Globus pallidus (tissue), 1 donor: Measurements from ENCODE around the gene CLSTN3.
A peak's percentile ranks its signal among the peaks of the same experiment; 100 is the strongest.
"Not testable (repeated sequence)": the region's sequence is repeated elsewhere in the genome, so short reads cannot be mapped to it uniquely, and the experiment has no call there.

Experiments
- DNase-seq: peaks from one replicate; pipeline ENCODE4 v3.0.0-alpha.2; 2015; ENCODE audit warnings: low spot score

The CLSTN3 gene

GRCh38 chr12:7103837-7104584 lies 26.2 kb upstream of the CLSTN3 start:
- DNase-seq: no peak

DNA sequence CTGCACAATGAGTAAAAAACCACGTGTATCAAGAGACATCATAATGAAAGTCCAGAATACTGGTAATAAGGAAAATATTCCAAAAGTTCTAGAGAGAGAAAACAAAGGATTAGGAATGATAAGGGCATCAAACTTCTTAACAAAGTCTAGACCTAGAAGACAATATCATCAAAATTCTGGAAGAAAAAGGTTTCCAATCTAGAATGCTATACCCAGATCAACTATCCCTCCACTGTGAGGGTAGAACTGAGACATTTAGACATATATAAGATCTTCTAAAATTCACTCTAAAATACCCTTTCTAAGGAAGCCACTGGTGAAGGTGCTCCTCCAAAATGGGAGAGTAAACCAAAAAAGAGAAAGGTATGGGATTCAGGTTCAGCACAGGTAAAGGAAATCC lies 24.1 kb upstream of the CLSTN3 start:
- no peak for DNase-seq

DNA sequence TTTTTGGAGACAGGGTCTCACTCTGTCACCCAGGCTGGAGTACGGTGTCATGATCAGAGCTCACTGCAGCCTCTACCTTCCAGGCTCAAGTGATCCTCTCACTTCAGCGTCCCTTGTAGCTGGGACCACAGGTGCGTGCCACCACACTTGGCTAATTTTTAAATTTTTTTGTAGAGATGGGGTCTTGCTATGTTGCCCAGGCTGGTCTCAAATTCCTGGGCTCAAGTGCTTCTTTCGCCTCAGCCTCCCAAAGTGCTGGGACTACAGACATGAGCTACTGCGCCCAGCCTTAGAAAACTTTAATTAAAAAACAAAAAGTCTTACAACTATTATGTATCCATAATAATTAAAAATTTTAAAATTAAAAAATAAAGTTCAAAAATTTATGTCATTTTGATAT lies 23.0 kb upstream of the CLSTN3 start:
- not testable (repeated sequence) for DNase-seq

- DNase-seq: no peak
Measured at GRCh38 chr12:7107636-7108002, 22.6 kb upstream of the CLSTN3 start.

DNA sequence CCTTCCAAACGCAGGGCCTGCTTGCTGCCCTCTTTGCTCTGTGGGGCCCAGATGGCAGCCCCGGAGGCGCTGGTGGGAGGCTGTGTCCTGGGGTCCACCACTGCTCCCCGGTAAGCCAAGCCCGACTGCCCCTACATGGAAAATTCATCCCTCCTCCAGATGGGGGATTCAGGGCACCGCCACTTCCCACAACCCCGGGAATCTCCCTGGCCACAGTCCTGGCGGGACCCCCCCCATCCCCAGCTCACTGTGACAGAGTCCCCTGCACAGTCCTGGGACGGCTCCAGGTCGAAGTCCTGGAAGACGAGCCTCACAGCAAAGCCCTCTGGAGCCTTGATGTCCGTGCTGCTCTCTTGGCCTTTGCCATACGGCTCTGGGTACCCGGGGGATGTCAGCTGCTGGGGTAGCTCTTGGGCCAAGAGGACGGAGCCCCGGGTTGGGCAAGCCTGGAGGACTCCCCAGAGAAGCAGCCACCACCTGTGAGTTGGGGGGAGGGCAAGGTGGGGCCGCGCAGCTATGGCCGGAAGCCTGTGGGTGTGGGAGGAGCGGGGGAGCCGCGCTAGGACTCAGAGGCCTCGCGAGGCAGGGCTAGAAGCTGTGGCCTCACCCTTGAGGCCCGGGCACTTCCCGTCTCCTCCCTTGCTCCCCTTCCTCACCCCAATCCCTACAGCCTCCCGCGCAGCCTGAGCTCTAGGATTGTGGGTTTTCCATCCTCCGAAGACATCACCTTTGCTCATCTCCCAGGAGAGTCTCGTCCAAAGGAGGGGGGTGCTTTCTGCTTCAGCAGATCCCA lies 22.0 kb upstream of the CLSTN3 start:
- no peak for DNase-seq

- peak; percentile 46 for DNase-seq
Measured at GRCh38 chr12:7108796-7109571, 21.2 kb upstream of the CLSTN3 start, which contains the start of gene C1RL. Gene C1RL, minus strand, starts transcription at chr12:7109214. Its CDS starts 34 bp downstream, at chr12:7109180.

DNA sequence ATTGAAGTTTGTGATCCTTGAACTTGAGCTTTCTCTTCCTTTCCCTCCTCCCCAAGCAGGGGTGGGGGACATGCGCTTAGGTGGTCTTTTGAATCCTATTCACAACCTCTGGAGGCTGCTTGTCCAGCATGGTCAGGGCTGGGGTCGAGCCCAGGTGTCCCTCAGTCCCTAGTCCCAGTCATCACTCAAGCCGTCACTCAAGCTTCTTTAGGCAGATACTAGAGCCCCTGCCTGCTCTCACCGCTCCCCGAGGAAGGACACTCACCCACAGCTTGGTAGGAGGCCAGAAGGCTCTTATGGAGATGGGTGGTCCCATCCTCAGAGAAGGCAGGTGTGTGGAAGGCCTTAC lies 20.6 kb upstream of the CLSTN3 start:
- no peak for DNase-seq

- DNase-seq: no peak
Measured at GRCh38 chr12:7110661-7111060, 19.5 kb upstream of the CLSTN3 start.

DNA sequence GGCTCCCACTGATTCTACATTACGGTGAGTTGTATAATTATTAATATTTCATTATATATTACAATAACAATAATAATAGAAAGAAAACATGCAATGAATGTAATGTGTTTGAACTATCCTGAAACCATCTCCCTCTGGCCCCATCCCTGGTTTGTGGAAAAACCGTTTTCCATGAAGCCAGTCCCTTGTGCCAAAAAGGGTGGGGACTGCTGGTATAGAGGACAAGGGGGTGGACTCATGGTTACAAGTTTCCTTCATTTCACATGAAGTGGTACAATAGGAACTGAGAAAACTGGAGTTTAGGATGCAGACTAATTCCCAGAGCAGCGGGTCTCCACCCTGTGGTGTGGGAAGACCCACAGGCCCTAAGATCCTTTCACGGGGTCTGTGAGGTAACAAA lies 18.1 kb upstream of the CLSTN3 start:
- DNase-seq: no peak

DNA sequence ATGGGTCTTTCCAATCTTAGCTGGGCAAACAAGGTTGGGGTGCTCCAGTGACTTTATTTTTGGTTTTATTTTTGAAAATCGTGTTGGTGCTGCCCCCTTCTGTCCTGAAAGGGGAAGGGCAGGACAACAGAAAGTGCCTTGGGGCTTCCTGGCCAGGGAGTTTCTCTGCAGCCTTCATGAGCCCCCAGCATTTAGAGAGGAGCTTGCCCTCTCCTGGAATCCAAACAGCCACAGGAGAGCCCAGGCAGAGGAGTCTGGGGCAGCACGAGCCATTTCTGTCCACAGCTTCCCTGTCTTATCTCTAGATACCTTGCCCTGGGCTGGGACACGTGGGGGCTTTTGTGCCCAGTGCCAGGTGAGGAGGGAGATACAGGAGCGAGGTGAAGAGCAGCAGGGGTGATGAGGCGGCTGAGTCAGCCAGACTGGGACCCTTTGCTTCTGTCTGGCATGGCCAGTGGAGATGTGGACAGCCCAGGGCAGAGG lies 16.7 kb upstream of the CLSTN3 start:
- no peak for DNase-seq

- no peak for DNase-seq
Measured at GRCh38 chr12:7114008-7114407, 16.2 kb upstream of the CLSTN3 start.

GRCh38 chr12:7114851-7115250 lies 15.3 kb upstream of the CLSTN3 start:
- DNase-seq: no peak

DNA sequence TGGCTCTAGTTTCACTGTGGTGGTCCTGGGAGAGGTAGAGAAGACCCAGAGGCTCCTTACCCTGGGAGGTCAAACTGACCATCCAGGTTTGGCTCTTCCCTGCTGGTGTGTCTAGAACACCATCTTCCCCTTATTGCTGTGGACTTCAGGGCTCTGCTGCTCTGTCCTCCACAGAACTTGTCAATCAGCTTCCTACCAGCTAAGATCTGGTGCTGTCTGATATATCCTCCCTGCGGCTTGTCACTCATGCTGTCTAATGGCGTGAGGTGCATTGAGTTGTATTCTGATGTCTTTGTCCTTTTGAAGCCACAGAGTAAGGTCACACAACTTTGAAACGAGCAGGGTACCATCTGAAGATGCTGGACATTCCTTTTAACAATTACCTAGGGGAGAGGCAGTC lies 14.0 kb upstream of the CLSTN3 start:
- DNase-seq: no peak

DNA sequence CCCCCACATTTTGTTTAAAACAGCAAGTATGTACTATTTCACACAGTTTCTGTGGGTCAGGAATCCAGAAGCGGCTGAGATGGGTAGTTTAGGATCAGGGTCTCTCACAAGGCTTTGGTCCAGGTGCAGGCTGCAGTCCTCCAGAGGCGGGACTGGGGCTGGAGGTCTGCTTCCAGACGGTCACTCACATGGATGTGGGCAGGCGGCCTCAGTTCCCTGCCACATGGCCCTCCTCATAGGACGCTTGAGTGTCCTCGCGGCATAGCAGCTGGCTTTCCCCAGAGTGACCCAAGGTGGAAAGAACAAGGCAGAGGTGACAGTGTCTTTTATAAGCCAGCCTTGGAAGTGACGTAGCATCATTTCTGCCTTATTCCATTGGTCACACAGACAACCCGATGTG lies 13.3 kb upstream of the CLSTN3 start:
- no peak for DNase-seq

GRCh38 chr12:7117670-7118069 lies 12.5 kb upstream of the CLSTN3 start:
- DNase-seq: no peak

- DNase-seq: no peak
Measured at GRCh38 chr12:7118881-7119280, 11.3 kb upstream of the CLSTN3 start.

GRCh38 chr12:7120166-7120565 lies 10.0 kb upstream of the CLSTN3 start:
- DNase-seq: no peak

DNA sequence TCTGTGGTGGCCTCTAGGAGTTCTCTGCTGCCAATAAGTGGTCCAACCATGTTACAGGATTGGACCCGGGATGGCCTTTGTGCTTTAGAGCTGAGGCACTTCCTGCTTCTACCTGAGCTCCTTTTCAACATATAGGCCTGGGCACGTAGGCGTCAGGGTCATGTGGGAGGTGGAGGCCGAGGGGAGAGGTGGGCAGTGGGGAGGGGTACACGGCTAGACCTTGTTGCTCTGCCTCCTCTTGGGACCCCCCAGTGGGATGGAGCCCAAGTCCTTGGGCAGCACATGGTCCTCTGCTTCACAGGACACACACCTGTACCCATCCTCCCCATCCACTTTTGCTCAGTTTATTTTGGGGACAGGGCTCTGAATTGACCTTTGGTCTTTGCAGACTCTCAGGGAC lies 8.8 kb upstream of the CLSTN3 start:
- no peak for DNase-seq

DNA sequence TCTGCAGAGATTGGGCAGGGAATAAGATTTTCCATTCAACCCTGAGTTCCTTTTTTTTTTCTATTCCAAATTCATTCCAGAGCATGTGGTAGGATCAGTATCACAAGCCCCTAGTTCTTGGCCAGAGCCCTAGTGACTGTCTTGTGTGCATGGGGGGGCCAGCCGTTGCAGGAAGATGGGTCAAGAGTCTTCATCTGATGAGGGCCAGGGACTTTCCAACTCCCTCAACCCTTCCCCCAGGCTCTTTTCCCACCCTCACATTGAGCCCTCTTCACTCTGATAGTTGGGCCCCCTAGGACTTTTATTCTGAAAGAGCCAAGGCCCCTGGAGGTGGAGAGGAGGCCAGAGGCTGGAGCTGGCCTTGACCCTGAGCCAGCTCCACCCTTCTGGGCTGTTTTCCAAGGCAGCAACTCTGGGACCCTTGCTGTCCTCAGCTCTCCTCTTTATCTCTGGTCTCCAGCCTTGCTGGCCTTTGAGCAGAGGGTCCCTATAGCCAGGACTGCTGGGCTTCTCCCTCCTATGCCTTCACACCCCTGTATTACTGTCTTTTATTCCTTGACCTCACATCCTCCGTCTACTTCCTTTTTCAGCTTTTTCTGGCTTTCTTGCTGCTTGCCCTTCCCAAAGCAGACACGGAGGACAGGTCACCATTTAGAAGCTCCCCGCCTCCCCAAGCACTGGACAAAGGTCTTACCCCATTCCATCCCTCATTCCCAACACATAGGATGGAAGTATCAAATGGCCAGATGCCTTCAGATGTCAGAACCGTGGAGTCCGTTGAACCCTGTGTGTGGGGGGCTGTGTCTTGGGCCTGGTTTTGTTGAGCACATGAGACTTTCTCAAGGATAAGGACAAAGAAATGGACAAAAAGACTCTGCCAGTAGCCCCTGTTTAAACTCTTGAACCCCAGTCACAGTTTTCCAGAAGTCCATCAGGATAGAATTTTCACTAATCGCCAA lies 7.1 kb upstream of the CLSTN3 start:
- no peak for DNase-seq

DNA sequence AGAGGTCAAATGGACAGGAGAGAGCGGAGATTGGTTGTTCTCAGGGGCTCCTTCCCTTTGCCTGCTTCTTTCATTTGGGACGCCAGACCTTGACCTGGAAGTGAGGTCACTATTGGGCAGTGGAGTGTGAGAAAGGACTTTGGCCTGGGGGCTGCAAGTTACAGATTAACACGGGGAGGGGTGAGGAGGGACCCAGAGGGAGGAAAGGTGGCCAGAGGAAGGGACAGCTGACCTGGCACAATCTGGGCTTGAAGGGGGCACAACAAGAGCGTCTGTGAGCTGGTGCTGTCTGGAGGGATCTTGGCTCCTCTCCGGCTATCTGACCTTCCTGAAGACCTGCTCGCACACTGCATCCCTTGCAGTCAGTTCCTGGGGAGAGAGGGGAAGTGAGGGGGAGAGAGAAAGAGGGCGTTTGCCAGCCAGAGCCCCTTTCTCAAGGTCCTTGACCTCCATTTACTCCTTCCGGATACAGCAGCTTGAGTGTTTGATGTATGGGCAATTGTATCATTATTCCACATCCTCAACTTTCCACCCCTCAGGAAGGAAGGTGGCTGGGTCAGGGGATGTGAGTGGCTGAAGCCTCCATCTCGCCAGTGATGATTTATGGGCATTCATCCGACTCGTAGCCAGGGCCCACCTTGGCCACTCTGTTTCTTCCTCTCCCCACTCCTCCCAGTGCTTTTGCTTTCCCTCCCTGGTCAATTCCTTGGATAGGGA lies 6.2 kb upstream of the CLSTN3 start:
- DNase-seq: no peak
